IPS-18c (cell line): ENCODE data around the gene MYO7B.

Source experiments
- H3K4me3 ChIP-seq: 2 replicates; pipeline ENCODE4 v1.7.0; 2013; ENCODE audit warnings: low read depth, mild to moderate bottlenecking, low read length, moderate library complexity; ENCODE audit not compliant: insufficient read depth
- H3K9me3 ChIP-seq: one replicate; pipeline ENCODE4 v1.6.1; 2013; ENCODE audit warnings: mild to moderate bottlenecking, low read length, moderate library complexity; ENCODE audit not compliant: control insufficient read depth, insufficient read depth

The MYO7B gene

DNA sequence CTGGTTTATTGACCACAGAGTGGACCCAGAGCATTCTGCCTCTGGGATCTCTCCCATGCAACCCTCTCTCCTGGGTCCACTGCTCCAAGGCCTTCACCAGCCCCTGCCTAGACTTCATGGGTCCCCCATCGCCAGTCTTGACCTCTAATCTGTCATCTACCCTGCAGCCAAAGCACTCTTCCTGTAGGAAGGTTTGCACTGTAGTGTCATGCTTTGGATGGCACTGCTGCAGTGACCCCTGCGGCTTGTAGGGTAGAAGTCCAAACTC, 41.7 kb downstream of the MYO7B start:
- Histone ChIP-seq H3K4me3 (no peak overlapping the region), H3K9me3 (no peaks in the 10 kb centered on the region)

DNA sequence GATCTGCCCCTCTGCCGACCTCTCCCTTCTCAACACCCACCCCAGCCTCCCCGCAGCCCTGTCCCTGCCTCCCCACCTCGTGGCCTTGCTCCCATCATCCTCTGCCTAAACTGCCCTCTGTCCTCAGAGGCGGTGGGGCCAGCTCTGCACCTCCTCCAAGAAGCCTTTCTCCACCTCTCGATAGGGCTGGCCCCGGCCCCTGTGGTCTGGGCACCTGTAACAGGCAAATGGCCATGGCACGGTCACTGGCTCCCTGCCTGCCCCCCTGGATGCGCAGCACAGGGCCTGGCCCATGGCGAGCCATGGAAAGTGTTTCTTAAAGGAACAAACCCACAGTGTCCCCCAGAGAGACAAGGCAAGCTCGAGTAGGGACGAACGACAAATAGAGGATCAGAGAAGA, 42.0 kb downstream of the MYO7B start:
- Histone ChIP-seq H3K4me3 (no peak overlapping the region), H3K9me3 (no peaks in the 10 kb centered on the region)

DNA sequence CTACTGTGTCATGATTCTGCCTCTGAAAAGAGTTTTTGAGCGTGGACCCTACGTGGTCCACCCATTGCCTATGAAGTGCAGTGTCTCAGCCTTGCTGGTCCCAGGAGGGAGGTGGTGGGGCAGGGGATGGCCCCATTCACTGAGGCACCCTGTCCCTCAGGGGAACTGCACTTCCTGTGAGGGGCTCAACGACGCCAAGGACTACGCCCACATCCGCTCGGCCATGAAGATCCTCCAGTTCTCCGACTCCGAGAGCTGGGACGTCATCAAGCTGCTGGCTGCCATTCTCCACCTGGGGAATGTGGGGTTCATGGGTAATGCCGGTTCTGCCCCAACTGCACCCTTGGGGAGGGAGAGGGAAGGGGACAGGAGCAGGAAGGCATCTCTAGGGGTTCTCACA, 42.5 kb downstream of the MYO7B start:
- no peaks in the 10 kb centered on the region for H3K9me3 ChIP-seq
- H3K4me3 ChIP-seq: no peak overlapping the region

DNA sequence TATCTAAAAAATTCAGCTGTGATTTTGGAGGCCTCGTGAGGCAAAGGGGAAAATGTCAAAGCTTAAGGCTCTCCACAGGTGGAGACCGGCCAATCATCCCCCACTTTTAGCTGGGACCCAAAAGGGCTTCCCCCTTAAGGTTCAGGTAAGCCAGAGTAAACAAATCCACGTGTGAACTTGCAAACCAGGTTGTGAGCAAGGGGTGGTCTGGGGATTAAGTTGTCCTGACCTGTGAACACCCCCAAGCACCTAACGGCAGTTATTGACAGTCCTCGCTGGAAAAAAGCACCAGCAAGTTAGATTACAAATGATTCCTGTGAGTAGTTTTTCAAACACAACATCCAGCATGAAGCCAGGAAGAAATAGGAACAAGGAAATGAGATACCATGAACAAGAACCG, 42.9 kb downstream of the MYO7B start:
- H3K9me3 ChIP-seq: no peaks in the 10 kb centered on the region
- H3K4me3 ChIP-seq: no peak overlapping the region

DNA sequence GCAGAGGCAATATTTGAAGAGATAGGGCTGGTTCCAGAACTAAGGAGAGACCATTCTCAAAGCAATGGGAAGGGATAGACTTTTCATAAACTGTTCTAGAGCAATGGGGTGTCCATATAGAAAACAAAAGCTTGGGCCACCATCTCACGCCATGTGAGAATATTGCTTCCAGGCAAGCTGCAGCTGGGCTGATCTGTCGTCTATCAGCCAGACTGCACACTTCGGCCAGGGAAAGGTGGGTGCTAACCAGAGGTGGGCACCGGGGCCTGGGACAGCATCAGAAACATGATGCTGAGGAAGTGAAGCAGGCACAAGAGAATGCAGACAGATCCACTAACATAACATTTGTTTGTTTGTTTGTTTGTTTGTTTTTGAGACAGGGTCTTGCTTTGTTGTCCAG, 43.7 kb downstream of the MYO7B start:
- no peaks in the 10 kb centered on the region for H3K9me3 ChIP-seq
- no peak overlapping the region for H3K4me3 ChIP-seq

DNA sequence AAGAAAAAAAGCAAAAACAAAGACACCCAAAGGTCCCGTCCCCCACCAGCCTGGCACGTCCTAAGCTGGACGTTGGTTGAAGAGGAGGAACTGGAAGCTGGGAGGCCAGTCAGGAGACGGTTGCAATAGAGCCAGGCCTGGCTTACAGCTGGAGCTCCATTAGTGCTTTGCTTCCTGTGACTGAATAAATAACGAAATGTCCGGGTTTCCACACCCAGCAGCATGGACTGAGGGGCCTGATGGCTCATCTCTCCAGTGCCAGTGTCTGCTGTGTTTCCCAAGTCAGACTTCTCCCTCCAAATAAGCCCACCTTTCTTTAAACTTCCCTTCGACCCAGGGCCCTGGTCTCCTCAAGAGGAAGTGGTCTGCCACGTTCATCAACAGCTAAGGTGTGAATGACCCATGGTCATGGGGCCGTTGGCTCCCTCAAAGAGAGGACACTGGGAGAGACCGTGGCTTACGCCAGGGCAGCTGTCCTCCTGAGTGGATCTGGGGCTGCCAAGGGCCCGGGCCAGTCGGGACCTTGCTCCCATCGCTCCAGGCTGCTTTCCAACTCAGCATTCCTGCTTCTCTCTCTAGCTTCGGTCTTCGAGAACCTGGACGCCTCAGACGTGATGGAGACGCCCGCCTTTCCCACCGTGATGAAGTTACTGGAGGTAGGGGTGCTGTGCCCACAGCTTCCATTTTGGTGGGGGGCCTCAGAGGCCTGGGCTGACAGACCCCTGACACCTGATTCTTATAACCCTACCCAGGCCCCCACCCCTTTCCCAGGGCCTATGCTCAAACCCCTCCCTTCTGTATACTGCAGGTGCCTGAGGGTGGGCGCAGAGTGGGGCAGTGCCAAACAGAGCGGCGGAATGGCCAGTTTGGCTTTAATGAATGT, 44.9 kb downstream of the MYO7B start:
- H3K9me3 ChIP-seq: no peaks in the 10 kb centered on the region

DNA sequence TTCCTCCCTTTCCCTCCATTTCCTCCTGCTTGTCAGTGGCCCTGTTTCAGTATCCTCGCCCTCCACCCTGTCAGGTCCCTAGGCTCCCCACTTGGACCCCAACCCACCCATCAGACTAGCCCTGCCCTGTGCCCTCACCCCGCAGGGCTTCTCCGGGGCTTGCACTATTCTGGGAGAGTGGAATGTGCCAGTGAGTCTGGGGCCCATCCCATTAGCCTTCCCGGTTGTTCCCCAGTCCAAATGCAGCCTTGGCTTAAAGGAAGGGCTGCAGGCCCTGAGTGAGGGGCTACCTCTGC, 45.5 kb downstream of the MYO7B start:
- no peak overlapping the region for H3K4me3 ChIP-seq
- no peaks in the 10 kb centered on the region for H3K9me3 ChIP-seq

More for the DNA sequence above, 44.9 kb downstream of the MYO7B start:
- H3K4me3 ChIP-seq: no peak overlapping the region

DNA sequence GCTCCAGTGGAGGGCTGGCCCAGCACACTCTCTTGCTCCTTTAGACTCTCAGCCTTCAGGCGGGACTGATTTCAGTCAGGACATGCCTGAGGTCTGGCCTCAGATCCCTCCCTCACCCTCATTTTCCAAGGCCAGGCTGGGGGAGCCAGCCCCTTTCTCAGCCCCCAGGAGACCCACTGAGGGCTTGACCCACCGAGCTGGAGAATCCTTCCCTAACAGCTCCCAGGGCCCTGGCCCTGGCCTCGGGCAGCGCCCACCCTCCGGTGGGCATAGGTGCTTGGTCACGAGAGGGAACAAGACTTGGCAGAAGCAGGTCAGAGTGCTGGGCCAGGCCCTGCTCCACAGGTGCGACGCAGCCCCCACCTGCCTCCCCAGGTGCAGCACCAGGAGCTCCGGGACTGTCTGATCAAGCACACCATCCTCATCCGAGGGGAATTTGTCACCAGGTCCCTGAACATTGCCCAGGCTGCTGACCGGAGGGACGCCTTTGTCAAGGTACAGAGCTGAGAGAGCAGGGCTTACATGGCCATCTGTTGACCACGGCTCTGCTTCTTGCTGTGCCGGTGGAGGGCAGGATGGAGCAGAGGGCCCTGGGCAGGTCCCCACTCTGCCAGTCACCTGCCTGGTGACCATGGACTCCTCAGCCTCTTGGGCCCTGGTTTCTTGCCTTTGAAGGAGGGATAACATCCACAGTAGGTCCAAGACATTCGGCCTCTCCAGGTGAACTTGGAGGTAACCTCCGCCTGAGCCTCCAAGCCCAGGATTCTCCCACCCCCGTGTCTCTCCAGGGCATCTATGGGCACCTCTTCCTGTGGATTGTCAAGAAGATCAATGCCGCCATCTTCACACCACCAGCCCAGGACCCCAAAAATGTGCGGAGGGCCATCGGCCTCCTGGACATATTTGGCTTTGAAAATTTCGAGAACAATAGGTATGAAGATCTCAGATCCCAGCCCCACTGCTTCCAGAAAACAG, 46.3 kb downstream of the MYO7B start:
- Histone ChIP-seq H3K4me3 (no peak overlapping the region), H3K9me3 (no peaks in the 10 kb centered on the region)

DNA sequence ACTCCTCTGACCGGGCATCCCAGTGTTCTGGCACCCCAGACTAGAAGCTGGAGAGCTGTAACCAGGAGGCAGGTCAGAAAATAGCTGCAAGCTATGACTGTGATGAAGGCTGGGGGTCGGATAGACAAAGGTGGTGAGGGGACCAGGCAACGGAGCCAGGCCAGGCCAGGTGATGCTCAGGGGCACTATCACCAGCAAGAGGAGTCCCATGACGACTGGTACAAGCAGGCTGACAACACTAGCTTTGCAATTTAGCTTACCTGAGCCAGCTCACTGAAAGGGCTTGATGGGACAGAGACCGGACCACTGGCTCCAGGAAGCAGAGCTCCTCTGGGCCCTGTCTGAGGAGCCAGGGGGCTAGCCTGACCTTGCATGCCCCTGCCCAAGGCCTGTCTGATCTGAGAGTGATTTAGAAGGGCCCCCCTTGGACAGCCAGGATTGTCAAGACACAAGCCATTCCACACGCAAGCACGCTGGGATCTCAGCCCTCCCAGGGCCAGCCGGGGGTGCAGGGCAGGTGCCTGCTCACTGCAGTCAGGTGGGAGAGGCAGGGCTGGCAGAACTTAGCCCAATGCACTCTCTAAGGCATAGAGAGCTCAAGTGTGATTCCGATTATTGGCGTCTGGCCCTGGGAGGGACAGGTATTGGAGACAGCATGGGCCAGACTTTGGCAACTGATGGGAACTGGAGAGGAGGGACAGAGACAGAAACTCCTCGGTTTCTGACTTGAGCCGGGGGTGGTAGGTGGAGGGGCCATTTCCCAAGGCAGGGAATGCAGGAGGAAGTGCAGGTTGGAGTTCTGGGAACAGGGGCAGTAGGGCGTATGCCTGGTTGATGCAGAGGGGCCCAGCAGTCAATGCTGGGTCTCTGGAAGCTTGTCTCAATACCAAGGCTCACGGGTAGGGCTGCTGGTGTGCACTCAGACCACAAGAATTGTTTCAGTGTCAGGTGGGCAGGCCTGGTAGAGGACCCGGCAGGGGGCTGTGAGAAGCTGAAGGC, 47.7 kb downstream of the MYO7B start:
- Histone ChIP-seq H3K4me3 (no peak overlapping the region), H3K9me3 (no peaks in the 10 kb centered on the region)

DNA sequence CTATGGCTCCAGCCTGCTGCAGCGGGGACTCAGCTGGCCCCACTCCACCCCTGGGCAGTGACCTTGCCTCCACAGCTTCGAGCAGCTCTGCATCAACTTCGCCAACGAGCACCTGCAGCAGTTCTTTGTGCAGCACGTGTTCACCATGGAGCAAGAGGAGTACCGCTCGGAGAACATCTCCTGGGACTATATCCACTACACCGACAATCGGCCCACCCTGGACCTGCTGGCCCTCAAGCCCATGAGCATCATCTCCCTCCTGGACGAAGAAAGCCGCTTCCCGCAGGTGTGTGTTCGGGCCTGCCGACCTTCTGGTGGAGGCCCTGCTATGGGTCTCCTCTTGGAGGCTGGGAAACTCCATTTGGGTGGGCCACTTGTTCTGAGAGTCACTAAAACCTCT, 48.6 kb downstream of the MYO7B start:
- H3K4me3 ChIP-seq: no peak overlapping the region

DNA sequence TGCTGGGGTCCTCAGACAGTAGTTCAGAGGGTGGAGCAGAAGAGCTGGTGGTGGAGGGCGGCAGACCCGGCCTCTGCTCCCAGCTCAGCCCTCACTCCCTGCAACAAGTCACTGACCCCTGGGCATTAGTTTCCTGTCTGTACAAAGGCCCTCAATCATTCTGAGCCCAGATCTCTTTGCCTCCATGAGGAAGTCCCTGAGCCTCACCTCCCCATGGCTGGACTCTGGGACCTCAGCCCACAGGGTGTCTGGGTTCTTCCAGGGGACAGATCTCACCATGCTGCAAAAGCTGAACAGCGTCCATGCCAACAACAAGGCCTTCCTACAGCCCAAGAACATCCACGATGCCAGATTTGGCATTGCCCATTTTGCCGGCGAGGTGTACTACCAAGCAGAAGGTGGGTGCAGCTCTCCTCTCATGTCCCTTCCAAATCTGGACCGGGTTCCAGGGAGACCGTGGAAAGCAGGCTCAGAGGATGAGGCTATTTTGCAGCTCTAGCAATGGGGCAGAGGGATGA, 49.1 kb downstream of the MYO7B start:
- Histone ChIP-seq H3K4me3 (no peak overlapping the region), H3K9me3 (no peaks in the 10 kb centered on the region)

More for the DNA sequence above, 48.6 kb downstream of the MYO7B start:
- H3K9me3 ChIP-seq: no peaks in the 10 kb centered on the region

DNA sequence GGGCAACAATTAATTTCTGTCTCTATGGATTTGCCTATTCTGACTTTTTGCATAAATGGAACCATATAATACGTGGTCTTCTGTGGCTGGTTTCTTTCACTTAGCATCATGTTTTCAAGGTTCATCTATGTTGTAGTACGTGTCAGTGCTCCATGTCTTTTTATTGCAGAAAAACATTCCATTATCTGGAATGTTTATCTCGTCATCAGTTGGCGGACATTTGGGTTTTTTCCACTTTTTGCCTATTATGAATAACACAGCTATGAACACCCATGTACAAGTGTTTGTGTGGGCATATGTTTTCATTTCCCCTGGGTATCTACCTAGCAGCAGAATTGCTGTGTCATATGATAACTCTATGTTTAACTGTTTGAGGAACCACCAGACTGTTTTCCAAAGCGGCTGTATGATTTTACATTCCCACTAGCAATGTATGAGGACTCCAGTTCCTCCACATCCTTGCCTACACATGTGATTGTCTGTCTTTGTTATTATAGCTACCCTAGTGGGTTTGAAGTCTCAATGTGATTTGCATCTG, 49.9 kb downstream of the MYO7B start:
- H3K9me3 ChIP-seq: no peaks in the 10 kb centered on the region
- no peak overlapping the region for H3K4me3 ChIP-seq

DNA sequence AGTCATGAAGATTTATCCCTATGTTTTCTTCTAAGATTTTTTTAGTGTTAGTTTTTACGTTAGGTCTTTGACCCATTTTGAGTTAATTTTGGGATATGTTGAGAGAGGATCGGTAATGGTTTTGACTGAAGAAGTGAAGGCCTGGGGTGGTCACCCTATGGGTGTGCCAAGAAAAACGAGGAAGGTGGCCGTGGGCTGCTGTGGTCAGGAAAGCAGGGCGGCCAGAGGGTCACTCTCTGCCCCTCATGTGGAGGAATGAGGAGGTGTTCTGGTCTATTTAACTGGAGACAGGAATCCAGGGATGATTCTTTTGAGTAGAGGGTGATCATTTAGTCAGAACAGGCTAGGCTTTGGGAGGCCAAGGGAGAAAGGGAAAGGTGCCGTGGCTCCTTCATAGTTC, 50.7 kb downstream of the MYO7B start:
- H3K9me3 ChIP-seq: no peaks in the 10 kb centered on the region
- no peak overlapping the region for H3K4me3 ChIP-seq

DNA sequence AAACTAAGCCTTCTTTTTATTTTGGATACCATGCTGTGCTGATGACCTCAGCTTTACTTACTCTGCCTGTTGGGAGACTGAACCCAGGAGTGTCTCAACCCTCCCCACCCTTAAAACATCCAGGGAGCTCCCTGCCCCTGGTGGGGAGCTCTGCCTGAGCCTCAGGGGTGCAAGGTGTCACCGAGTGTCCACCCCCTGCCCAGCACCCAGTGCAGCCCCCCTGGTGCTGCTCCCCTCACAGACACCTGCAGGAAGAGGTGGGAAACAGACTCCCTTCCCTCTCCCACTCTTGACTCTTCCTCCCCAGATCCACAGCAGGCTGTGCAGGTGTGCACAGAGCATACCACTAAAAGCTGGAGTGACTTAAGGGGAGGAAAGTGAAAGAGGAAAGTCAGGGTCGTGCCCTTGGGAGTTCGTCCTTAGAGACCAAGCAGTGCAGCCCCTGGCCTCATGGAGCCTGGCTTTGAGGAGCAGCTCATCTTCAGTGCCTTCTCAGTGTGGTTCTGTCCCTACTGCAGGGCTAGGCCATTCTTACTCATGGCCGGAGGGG, 51.3 kb downstream of the MYO7B start:
- Histone ChIP-seq H3K9me3 (no peaks in the 10 kb centered on the region), H3K4me3 (no peak overlapping the region)

DNA sequence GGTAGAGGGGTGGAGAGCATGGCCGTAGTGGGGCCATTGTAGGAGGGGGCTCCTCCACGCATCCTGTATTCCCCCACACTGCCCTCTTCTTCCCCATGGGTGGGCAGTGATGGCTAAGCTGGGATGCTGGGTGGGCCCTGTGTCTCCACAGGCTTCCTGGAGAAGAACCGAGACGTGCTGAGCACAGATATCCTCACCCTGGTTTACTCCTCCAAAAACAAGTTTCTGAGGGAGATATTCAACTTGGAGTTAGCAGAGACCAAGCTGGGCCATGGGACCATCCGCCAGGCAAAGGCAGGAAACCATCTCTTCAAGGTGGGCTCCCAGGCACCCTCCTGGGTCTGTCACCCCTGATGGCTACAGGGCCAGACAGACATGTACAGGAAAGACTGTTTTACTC, 52.8 kb downstream of the MYO7B start:
- Histone ChIP-seq H3K4me3 (no peak overlapping the region), H3K9me3 (no peaks in the 10 kb centered on the region)

DNA sequence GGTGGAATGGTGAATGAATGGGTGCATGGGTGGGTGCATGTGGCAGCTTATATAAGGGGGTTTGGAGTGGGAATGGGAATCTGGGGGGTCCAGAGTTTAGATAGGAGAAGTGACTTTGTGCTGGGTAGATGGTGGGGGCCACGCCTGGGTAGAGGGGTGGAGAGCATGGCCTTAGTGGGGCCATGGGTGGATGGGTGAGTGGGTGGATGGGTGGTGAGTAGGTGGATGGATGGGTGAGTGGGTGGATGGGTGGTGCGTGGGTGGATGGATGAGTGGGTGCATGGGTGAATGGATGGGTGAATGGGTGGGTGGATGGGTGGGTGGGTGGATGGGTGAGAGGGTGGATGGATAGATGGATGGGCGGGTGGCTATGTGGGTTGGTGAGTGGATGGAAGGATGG, 53.9 kb downstream of the MYO7B start:
- no peaks in the 10 kb centered on the region for H3K9me3 ChIP-seq
- H3K4me3 ChIP-seq: no peak overlapping the region

DNA sequence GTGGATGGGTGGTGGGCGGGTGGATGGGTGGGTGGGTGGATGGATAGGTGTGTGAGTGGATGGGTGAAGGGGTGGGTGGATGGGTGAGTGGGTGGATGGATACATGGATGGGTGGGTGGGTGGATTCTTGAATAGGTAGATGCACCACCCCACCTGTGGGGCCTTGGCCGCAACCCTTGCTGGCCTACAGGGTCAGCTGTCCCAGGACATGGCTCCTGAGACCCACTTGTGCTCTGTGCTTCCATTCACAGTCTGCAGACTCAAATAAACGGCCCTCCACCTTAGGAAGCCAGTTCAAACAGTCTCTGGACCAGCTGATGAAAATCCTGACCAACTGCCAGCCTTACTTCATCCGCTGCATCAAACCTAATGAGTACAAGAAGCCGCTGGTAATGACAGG, 54.4 kb downstream of the MYO7B start:
- Histone ChIP-seq H3K9me3 (no peaks in the 10 kb centered on the region), H3K4me3 (no peak overlapping the region)
